Transverse colon (tissue), 4 donors: ENCODE results near the gene DERA.

Experiments used
- POLR2A ChIP-seq: fragments of 450-650 bp; IDR thresholded peaks from one replicate; pipeline ENCODE4 v1.6.1; 2016; ENCODE audit warnings: antibody characterized with exemption, mild to moderate bottlenecking, moderate library complexity
- POLR2AphosphoS5 ChIP-seq, 3 donors: sonication (generic); formaldehyde crosslinking; IDR thresholded peaks; one replicate each; pipeline ENCODE4 v1.6.1; 2016; ENCODE audit warnings: antibody characterized with exemption in 3 of 3
- TF ChIP-seq, protein P1 (sequence below), 5 experiments: fragments of 200-600 bp in 3 of 5; fragments of 450-650 bp in 2 of 5; sonication (generic) in 3 of 5; IDR thresholded peaks; 1 replicate in 2 of 5; 2 replicates in 3 of 5; pipeline ENCODE4 v1.5.1; 2016 to 2017; ENCODE audit warnings: antibody characterized with exemption in 5 of 5, inconsistent platforms in 3 of 5, mild to moderate bottlenecking in 2 of 5, moderate library complexity in 1 of 5

DNA sequence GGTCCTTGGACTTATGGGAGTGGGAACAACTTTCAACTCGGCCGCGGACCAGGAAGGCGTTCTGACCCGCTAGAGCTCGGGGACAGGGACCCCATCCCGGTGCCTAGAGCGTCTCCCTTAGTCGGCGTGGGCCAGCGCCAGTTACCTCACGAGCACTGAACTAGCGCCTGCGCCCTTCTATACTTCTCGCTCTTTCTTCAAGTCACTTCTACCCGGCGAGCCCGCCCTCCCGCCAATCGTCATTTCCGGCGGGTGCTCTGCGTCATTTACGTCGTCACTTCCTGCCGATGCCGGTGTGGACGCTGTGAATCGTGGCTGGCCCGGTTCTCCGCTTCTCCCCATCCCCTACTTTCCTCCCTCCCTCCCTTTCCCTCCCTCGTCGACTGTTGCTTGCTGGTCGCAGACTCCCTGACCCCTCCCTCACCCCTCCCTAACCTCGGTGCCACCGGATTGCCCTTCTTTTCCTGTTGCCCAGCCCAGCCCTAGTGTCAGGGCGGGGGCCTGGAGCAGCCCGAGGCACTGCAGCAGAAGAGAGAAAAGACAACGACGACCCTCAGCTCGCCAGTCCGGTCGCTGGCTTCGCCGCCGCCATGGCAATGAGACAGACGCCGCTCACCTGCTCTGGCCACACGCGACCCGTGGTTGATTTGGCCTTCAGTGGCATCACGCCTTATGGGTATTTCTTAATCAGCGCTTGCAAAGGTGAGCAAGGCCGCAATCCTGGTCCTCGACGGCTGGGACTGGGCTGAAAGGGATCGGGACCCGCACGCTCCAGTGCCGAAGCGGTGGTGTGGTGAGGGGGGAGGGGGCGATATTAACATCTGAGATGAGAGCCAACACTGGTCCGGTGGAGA, 28.8 kb upstream of the DERA start, which contains the start of gene STRAP:
- TF ChIP-seq POLR2A (peak; percentile 99), POLR2AphosphoS5 (IDR thresholded peaks at IDR 0.05) (peak; percentile 99)
- TF ChIP-seq, protein P1, sequence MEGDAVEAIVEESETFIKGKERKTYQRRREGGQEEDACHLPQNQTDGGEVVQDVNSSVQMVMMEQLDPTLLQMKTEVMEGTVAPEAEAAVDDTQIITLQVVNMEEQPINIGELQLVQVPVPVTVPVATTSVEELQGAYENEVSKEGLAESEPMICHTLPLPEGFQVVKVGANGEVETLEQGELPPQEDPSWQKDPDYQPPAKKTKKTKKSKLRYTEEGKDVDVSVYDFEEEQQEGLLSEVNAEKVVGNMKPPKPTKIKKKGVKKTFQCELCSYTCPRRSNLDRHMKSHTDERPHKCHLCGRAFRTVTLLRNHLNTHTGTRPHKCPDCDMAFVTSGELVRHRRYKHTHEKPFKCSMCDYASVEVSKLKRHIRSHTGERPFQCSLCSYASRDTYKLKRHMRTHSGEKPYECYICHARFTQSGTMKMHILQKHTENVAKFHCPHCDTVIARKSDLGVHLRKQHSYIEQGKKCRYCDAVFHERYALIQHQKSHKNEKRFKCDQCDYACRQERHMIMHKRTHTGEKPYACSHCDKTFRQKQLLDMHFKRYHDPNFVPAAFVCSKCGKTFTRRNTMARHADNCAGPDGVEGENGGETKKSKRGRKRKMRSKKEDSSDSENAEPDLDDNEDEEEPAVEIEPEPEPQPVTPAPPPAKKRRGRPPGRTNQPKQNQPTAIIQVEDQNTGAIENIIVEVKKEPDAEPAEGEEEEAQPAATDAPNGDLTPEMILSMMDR (IDR thresholded peaks at IDR 0.05): peak in 1 of 5 experiments; percentile 13
